ENCODE measurements around the gene LEAP2.

GRCh38 chr5:132915681-132916080, 42.2 kb downstream of the LEAP2 start:
- TF ChIP-seq REST (IDR thresholded peaks at IDR 0.05; ENCODE audit: borderline replicate concordance) (no peak), EZH2 (IDR thresholded peaks at IDR 0.05; ENCODE audit: borderline replicate concordance, insufficient read depth, low read length, poor library complexity, severe bottlenecking) (no peak), SMC3 (conservative IDR thresholded peaks at IDR 0.05; ENCODE audit: poor library complexity) (no peak), TAF1 (IDR thresholded peaks at IDR 0.05; ENCODE audit: low read depth) (no peak), RAD21 (conservative IDR thresholded peaks at IDR 0.05) (no peak), MXI1 (conservative IDR thresholded peaks at IDR 0.05; ENCODE audit: poor library complexity, severe bottlenecking) (no peak), EP300 (conservative IDR thresholded peaks at IDR 0.05; ENCODE audit: poor library complexity, severe bottlenecking) (no peak), POLR2AphosphoS5 (IDR thresholded peaks at IDR 0.05) (no peak)
- TF ChIP-seq, protein P1, sequence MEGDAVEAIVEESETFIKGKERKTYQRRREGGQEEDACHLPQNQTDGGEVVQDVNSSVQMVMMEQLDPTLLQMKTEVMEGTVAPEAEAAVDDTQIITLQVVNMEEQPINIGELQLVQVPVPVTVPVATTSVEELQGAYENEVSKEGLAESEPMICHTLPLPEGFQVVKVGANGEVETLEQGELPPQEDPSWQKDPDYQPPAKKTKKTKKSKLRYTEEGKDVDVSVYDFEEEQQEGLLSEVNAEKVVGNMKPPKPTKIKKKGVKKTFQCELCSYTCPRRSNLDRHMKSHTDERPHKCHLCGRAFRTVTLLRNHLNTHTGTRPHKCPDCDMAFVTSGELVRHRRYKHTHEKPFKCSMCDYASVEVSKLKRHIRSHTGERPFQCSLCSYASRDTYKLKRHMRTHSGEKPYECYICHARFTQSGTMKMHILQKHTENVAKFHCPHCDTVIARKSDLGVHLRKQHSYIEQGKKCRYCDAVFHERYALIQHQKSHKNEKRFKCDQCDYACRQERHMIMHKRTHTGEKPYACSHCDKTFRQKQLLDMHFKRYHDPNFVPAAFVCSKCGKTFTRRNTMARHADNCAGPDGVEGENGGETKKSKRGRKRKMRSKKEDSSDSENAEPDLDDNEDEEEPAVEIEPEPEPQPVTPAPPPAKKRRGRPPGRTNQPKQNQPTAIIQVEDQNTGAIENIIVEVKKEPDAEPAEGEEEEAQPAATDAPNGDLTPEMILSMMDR (IDR thresholded peaks at IDR 0.05; ENCODE audit: poor library complexity, severe bottlenecking), result no peak
